ENCODE data around the gene TNFRSF13B. TPM values are rescaled to one million over a fixed set of nuclear protein-coding genes. Genes with fewer than 3 reads are reported as not detected.

TNFRSF13B gene
- total RNA-seq, 1 experiment from 2014 or later = not detected

DNA sequence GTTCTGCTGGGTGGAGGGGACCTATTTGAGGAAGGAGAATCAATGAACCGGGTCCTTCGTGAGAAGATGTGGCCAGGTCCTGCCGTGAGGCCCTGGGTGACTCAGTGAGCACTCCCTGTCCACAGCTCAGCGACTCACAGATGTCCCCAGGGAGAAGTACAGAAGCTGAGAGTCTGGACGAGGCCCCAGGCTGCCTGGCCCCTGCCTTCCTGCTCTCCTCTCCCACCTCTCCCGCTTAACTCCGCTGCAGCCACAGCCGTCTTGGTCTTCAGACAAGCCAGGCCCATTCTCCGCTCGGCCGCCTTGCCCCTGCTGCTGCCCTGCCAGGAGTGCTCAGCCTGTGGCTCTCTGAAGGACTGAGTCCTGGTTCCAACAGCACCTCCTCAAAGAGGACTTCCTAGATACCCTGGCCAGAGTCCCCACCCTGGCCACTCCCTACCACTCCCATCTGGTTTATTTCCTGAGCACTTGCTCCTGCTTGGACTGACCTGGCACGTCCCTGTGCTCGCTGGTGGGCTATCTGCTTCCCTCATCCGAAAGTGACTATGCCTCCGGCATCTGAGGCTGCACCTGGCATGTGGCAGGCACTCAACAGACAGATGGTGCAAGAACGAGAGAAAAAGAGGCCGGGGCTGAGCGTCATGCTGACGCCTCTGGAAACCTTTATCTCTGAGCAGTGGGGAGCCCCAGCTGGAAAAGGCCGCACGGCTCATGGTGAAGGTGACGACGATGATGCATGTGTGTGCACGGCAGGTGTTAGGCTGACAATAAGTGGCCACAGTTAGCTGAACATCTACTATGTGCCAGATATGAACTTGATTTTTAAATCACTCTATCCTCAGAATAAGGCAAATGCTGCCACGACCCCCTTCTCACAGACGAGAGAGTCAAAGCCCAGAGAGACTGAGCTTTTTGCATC, 9.2 kb upstream of the TNFRSF13B start:
- no peaks in the 10 kb centered on the region for H4K20me1 ChIP-seq (ENCODE audit: insufficient read depth)
- no peak for ATAC-seq

DNA sequence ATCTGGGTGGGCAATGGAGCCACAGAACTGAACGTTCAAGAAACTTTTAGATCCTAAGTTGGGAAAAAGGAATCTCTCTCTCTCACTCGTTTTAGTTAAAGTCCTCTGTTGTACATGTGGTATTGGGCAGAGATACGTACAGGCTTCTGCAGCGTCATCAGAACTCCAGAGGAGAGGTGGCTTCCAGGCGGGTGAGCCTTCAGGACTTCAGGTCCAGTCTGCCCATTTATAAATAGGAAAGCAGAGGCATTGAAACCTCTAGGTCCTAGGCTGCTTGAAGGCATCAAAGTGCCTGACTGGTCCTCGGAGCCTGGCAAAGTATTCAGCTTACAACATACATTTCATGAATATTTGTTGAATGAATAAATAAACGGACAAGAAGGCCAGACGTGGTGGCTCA, 8.1 kb upstream of the TNFRSF13B start:
- no peaks in the 10 kb centered on the region for H3K79me2 ChIP-seq (ENCODE audit: insufficient read depth, low read length)
- H3K9ac ChIP-seq (ENCODE audit: low read length) = no peak overlapping the region
- peaks cover 0 to 7% of the 10 kb centered on the region in 2 experiments; a peak in 1 of 4 replicates for H3K4me1 ChIP-seq (ENCODE audit: control insufficient read depth in 1 of 2, insufficient read depth in 2 of 2, low read length in 2 of 2)
- no peaks in the 10 kb centered on the region for H4K20me1 ChIP-seq (ENCODE audit: insufficient read depth)
- no peak overlapping the region for H3K4me2 ChIP-seq (ENCODE audit: low read length)
- intact Hi-C loops (cut with micrococcal nuclease) = no loop called here
- H3K9me2 ChIP-seq (ENCODE audit: insufficient read depth) = no peaks in the 10 kb centered on the region
- RAD21 ChIA-PET (ENCODE audit: low non-redundant PET in 1 of 2, low total read pairs in 2 of 2, uncharacterized antibody in 2 of 2, unreplicated experiment in 2 of 2) = no interaction called here
- TF ChIP-seq TCF7L2 (IDR thresholded peaks at IDR 0.05; ENCODE audit: borderline replicate concordance, extremely low read depth, insufficient read depth, insufficient read length) (no peak), SIN3A (IDR thresholded peaks at IDR 0.05; ENCODE audit: low read depth) (no peak), POLR2A (IDR thresholded peaks at IDR 0.05; ENCODE audit: borderline replicate concordance, extremely low read depth, insufficient read depth, insufficient read length) (no peak), ZFX (IDR thresholded peaks at IDR 0.05) (no peak), EZH2phosphoT487 (IDR thresholded peaks at IDR 0.05; ENCODE audit: borderline replicate concordance) (no peak), JUND (IDR thresholded peaks at IDR 0.05) (no peak), SRF (IDR thresholded peaks at IDR 0.05; ENCODE audit: low read depth) (no peak), ELF1 (IDR thresholded peaks at IDR 0.05; ENCODE audit: borderline replicate concordance, low read depth) (no peak), POLR2AphosphoS5 (IDR thresholded peaks at IDR 0.05; ENCODE audit: low read depth, low read length) (no peak), CBX3 (IDR thresholded peaks at IDR 0.05; ENCODE audit: low read depth) (no peak)
- TF ChIP-seq, protein P1, sequence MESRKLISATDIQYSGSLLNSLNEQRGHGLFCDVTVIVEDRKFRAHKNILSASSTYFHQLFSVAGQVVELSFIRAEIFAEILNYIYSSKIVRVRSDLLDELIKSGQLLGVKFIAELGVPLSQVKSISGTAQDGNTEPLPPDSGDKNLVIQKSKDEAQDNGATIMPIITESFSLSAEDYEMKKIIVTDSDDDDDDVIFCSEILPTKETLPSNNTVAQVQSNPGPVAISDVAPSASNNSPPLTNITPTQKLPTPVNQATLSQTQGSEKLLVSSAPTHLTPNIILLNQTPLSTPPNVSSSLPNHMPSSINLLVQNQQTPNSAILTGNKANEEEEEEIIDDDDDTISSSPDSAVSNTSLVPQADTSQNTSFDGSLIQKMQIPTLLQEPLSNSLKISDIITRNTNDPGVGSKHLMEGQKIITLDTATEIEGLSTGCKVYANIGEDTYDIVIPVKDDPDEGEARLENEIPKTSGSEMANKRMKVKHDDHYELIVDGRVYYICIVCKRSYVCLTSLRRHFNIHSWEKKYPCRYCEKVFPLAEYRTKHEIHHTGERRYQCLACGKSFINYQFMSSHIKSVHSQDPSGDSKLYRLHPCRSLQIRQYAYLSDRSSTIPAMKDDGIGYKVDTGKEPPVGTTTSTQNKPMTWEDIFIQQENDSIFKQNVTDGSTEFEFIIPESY (IDR thresholded peaks at IDR 0.05; ENCODE audit: extremely low read depth, insufficient replicate concordance, low read length) = no peak
- TF ChIP-seq, protein P2, sequence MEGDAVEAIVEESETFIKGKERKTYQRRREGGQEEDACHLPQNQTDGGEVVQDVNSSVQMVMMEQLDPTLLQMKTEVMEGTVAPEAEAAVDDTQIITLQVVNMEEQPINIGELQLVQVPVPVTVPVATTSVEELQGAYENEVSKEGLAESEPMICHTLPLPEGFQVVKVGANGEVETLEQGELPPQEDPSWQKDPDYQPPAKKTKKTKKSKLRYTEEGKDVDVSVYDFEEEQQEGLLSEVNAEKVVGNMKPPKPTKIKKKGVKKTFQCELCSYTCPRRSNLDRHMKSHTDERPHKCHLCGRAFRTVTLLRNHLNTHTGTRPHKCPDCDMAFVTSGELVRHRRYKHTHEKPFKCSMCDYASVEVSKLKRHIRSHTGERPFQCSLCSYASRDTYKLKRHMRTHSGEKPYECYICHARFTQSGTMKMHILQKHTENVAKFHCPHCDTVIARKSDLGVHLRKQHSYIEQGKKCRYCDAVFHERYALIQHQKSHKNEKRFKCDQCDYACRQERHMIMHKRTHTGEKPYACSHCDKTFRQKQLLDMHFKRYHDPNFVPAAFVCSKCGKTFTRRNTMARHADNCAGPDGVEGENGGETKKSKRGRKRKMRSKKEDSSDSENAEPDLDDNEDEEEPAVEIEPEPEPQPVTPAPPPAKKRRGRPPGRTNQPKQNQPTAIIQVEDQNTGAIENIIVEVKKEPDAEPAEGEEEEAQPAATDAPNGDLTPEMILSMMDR (IDR thresholded peaks at IDR 0.05 in 2 of 3, conservative IDR thresholded peaks at IDR 0.05 in 1 of 3; ENCODE audit: borderline replicate concordance in 1 of 3, insufficient read depth in 1 of 3, low read depth in 2 of 3, low read length in 2 of 3) = no peak
- H3K4me3 ChIP-seq (replicated peaks in 1 of 2; ENCODE audit: low read depth in 1 of 2, low read length in 2 of 2) = no peak overlapping the region
- POLR2A ChIA-PET = no interaction called here
- no peak for ATAC-seq
- CTCF ChIA-PET = interaction anchor here (1.9 kb wide), 1 partner anchor 11 kb away, joined by 6 read pairs; no protein-coding TSS in a partner anchor
- no peaks in the 10 kb centered on the region for H3K9me3 ChIP-seq (ENCODE audit: control insufficient read depth in 1 of 2, insufficient read depth in 1 of 2, low read depth in 1 of 2, low read length in 2 of 2)
- no peaks in the 10 kb centered on the region for H3K36me3 ChIP-seq (ENCODE audit: control insufficient read depth in 1 of 2, insufficient read depth in 2 of 2, low read length in 2 of 2)
- H2AFZ ChIP-seq (ENCODE audit: low read depth, low read length, poor library complexity, severe bottlenecking) = no peak overlapping the region
- no peak overlapping the region for H3K27ac ChIP-seq (ENCODE audit: low read depth, low read length)
- no peaks in the 10 kb centered on the region; the same call in 1 of the 2 replicates for H3K27me3 ChIP-seq (ENCODE audit: insufficient read depth, low read length)
- no peak for DNase-seq (ENCODE audit: low read depth, low spot score)
- no TSS peak for BruUV-seq (replicated peaks)

More for the DNA sequence above, 9.2 kb upstream of the TNFRSF13B start:
- TF ChIP-seq, protein P3, sequence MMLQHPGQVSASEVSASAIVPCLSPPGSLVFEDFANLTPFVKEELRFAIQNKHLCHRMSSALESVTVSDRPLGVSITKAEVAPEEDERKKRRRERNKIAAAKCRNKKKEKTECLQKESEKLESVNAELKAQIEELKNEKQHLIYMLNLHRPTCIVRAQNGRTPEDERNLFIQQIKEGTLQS (IDR thresholded peaks at IDR 0.05) = no peak
- Histone ChIP-seq H3K4me3 (replicated peaks in 1 of 2; ENCODE audit: low read depth in 1 of 2, low read length in 2 of 2) (no peak overlapping the region), H3K9ac (ENCODE audit: low read length) (no peak overlapping the region), H3K4me2 (ENCODE audit: low read length) (no peak overlapping the region), H3K9me2 (ENCODE audit: insufficient read depth) (no peaks in the 10 kb centered on the region), H2AFZ (ENCODE audit: low read depth, low read length, poor library complexity, severe bottlenecking) (no peak overlapping the region), H3K79me2 (ENCODE audit: insufficient read depth, low read length) (no peaks in the 10 kb centered on the region), H3K27me3 (ENCODE audit: insufficient read depth, low read length) (no peaks in the 10 kb centered on the region), H3K9me3 (ENCODE audit: control insufficient read depth in 1 of 2, insufficient read depth in 1 of 2, low read depth in 1 of 2, low read length in 2 of 2) (no peaks in the 10 kb centered on the region), H3K27ac (ENCODE audit: low read depth, low read length) (no peak overlapping the region), H3K4me1 (ENCODE audit: control insufficient read depth in 1 of 2, insufficient read depth in 2 of 2, low read length in 2 of 2) (peaks cover 0 to 8% of the 10 kb centered on the region in 2 experiments; a peak in 2 of 4 replicates), H3K36me3 (ENCODE audit: control insufficient read depth in 1 of 2, insufficient read depth in 2 of 2, low read length in 2 of 2) (no peaks in the 10 kb centered on the region)
- BruUV-seq (replicated peaks) = no TSS peak
- ChIA-PET POLR2A (no interaction called here), CTCF (interaction anchor here (1.9 to 2.7 kb wide), 2 partner anchors 10 to 11 kb away, joined by 6 to 15 read pairs; no protein-coding TSS in a partner anchor), RAD21 (ENCODE audit: low non-redundant PET in 1 of 2, low total read pairs in 2 of 2, uncharacterized antibody in 2 of 2, unreplicated experiment in 2 of 2) (no interaction called here)
- intact Hi-C loops (cut with micrococcal nuclease) = no loop called here
- DNase-seq (ENCODE audit: low read depth, low spot score) = no peak
